CD4-positive, alpha-beta T cell treated with Interleukin-15 for 4 hours (primary cell): Measurements from ENCODE around the gene NSD2.
"Not testable (repeated sequence)": the region's sequence is repeated elsewhere in the genome, so short reads cannot be mapped to it uniquely, and the experiment has no call there.

Source experiments
- DNase-seq: peaks from one replicate; pipeline ENCODE4 v3.0.0-alpha.2; 2020; ENCODE audit warnings: low spot score

Gene NSD2

GRCh38 chr4:1842339-1842895 is 28.8 kb upstream of the NSD2 start:
- no peak for DNase-seq

GRCh38 chr4:1842993-1843448 is 28.2 kb upstream of the NSD2 start:
- DNase-seq, result no peak

- DNase-seq, result no peak
Observed at GRCh38 chr4:1843852-1844251, 27.3 kb upstream of the NSD2 start.

GRCh38 chr4:1844618-1845017 is 26.6 kb upstream of the NSD2 start:
- not testable (repeated sequence) for DNase-seq

- DNase-seq, result no peak
Observed at GRCh38 chr4:1846580-1846979, 24.6 kb upstream of the NSD2 start.

GRCh38 chr4:1850276-1850675 is 20.9 kb upstream of the NSD2 start:
- no peak for DNase-seq

- no peak for DNase-seq
Observed at GRCh38 chr4:1851160-1851559, 20.0 kb upstream of the NSD2 start.

- no peak for DNase-seq
Observed at GRCh38 chr4:1851575-1852410, 19.4 kb upstream of the NSD2 start.

GRCh38 chr4:1852904-1853623 is 18.1 kb upstream of the NSD2 start:
- DNase-seq, result no peak

- DNase-seq, result no peak
Observed at GRCh38 chr4:1854752-1855151, 16.4 kb upstream of the NSD2 start.

- no peak for DNase-seq
Observed at GRCh38 chr4:1855333-1856070, 15.7 kb upstream of the NSD2 start.

- DNase-seq, result peak; percentile 92
Observed at GRCh38 chr4:1856071-1856942, 14.9 kb upstream of the NSD2 start, which contains the start of gene LETM1. TSS of gene LETM1 (minus strand) at chr4:1856156. CDS start at chr4:1855950, 206 bp downstream.

GRCh38 chr4:1856943-1857699 is 14.1 kb upstream of the NSD2 start:
- no peak for DNase-seq

- DNase-seq, result no peak
Observed at GRCh38 chr4:1857931-1858330, 13.3 kb upstream of the NSD2 start.

- DNase-seq, result no peak
Observed at GRCh38 chr4:1859389-1859753, 11.8 kb upstream of the NSD2 start.

- DNase-seq, result no peak
Observed at GRCh38 chr4:1862055-1862911, 8.9 kb upstream of the NSD2 start.

- no peak for DNase-seq
Observed at GRCh38 chr4:1862961-1863296, 8.3 kb upstream of the NSD2 start.

GRCh38 chr4:1863297-1864033 is 7.7 kb upstream of the NSD2 start:
- DNase-seq, result no peak
